ENCODE results near the gene CCT6B. TPM values are rescaled to one million over a fixed set of nuclear protein-coding genes. Genes with fewer than 3 reads are reported as not detected.
A peak's percentile ranks its signal among the peaks of the same experiment; 100 is the strongest.
"Not testable (repeated sequence)": the region's sequence is repeated elsewhere in the genome, so short reads cannot be mapped to it uniquely, and the experiment has no call there.

Gene CCT6B
- total RNA-seq, 2 donors from 2014 or later: 0.67 to 2.3 TPM

- Histone ChIP-seq H3K4me3 (no peak overlapping the region), H3K27me3 (no peaks in the 10 kb centered on the region), H3K4me1 (no peaks in the 10 kb centered on the region), H3K9ac (ENCODE audit: low read depth in 2 of 2, low read length in 2 of 2) (no peak overlapping the region), H3K36me3 (no peaks in the 10 kb centered on the region), H3K27ac (no peak overlapping the region), H3K9me3 (no peaks in the 10 kb centered on the region)
- DNase-seq: no peak
- intact Hi-C loops (cut with DNase I): no loop called here
- TF ChIP-seq, protein P1, sequence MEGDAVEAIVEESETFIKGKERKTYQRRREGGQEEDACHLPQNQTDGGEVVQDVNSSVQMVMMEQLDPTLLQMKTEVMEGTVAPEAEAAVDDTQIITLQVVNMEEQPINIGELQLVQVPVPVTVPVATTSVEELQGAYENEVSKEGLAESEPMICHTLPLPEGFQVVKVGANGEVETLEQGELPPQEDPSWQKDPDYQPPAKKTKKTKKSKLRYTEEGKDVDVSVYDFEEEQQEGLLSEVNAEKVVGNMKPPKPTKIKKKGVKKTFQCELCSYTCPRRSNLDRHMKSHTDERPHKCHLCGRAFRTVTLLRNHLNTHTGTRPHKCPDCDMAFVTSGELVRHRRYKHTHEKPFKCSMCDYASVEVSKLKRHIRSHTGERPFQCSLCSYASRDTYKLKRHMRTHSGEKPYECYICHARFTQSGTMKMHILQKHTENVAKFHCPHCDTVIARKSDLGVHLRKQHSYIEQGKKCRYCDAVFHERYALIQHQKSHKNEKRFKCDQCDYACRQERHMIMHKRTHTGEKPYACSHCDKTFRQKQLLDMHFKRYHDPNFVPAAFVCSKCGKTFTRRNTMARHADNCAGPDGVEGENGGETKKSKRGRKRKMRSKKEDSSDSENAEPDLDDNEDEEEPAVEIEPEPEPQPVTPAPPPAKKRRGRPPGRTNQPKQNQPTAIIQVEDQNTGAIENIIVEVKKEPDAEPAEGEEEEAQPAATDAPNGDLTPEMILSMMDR (IDR thresholded peaks at IDR 0.05): no peak
Measured at GRCh38 chr17:35002876-35003551, 41.8 kb upstream of the CCT6B start.

- TF ChIP-seq, protein P1 (IDR thresholded peaks at IDR 0.05): no peak
- intact Hi-C loops (cut with DNase I): no loop called here
- Histone ChIP-seq H3K4me3 (no peak overlapping the region), H3K4me1 (no peaks in the 10 kb centered on the region), H3K9me3 (no peaks in the 10 kb centered on the region), H3K27ac (no peak overlapping the region), H3K9ac (ENCODE audit: low read depth in 2 of 2, low read length in 2 of 2) (no peak overlapping the region), H3K36me3 (no peaks in the 10 kb centered on the region), H3K27me3 (no peaks in the 10 kb centered on the region)
- no peak for DNase-seq
Measured at GRCh38 chr17:35001549-35001948, 40.3 kb upstream of the CCT6B start.

DNA sequence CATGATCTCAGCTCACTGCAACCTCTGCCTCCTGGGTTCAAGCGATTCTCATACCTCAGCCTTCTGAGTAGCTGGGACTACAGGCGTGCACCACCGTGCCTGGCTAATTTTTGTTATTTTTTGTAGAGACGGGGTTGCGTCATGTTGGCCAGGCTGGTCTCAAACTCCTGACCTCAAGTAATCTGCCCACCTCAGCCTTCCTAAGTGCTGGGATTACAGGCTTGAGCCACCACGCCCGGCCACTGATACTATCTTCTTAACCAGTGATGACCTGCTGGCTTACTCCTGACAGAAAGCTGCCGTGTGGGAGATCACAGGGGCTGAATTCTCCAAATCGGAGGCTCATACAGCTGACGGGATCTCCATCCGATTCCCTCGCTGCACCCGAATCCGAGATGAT, 39.7 kb upstream of the CCT6B start:
- H3K4me1 ChIP-seq; H3K27ac ChIP-seq; intact Hi-C loops (cut with DNase I); H3K36me3 ChIP-seq; H3K9me3 ChIP-seq; H3K27me3 ChIP-seq; H3K9ac ChIP-seq (ENCODE audit: low read depth in 2 of 2, low read length in 2 of 2); DNase-seq; H3K4me3 ChIP-seq: not testable (repeated sequence)

- no peak for DNase-seq
- Histone ChIP-seq H3K4me1 (no peaks in the 10 kb centered on the region), H3K27ac (no peak overlapping the region), H3K4me3 (no peak overlapping the region), H3K9ac (ENCODE audit: low read depth in 2 of 2, low read length in 2 of 2) (no peak overlapping the region), H3K36me3 (no peaks in the 10 kb centered on the region), H3K9me3 (no peaks in the 10 kb centered on the region), H3K27me3 (no peaks in the 10 kb centered on the region)
- TF ChIP-seq, protein P1 (IDR thresholded peaks at IDR 0.05): no peak
- intact Hi-C loops (cut with DNase I): loop anchor here (2.0 to 10.0 kb wide), 3 partner anchors 89 to 185 kb away; partner anchors contain the start of gene RAD51D
Measured at GRCh38 chr17:34999456-34999855, 38.2 kb upstream of the CCT6B start.

DNA sequence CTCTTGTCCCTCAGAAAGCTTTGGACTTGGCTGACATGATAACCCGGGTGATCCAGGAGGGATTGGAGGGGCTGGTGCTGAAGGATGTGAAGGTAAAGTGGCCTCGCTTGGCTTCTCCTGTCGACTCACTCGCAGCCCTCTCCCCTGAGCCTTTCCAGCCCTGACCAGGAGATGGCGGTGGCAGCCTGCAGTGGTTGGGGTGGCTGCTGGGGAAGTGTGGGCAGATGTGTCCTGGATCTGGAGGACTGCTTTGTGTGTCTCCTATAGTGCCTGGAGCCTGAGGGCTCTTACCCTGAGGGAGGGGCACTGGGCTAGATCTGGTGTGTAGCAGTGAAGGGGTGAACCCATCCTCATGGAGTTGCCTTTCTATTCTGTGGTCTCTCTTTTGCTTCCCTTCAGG, 36.9 kb upstream of the CCT6B start:
- Histone ChIP-seq H3K9ac (ENCODE audit: low read depth in 2 of 2, low read length in 2 of 2) (no peak overlapping the region), H3K27me3 (no peaks in the 10 kb centered on the region), H3K27ac (peak overlapping the region; percentile 45), H3K4me3 (no peak overlapping the region), H3K4me1 (no peaks in the 10 kb centered on the region), H3K9me3 (no peaks in the 10 kb centered on the region), H3K36me3 (no peaks in the 10 kb centered on the region)
- intact Hi-C loops (cut with DNase I): loop anchor here (2.0 to 10.0 kb wide), 3 partner anchors 91 to 183 kb away; partner anchors contain the start of gene RAD51D
- DNase-seq: peak; percentile 77
- TF ChIP-seq, protein P1 (IDR thresholded peaks at IDR 0.05): peak; percentile 79

- Histone ChIP-seq H3K27me3 (no peaks in the 10 kb centered on the region), H3K9ac (ENCODE audit: low read depth in 2 of 2, low read length in 2 of 2) (no peak overlapping the region), H3K27ac (peak overlapping the region; percentile 27), H3K4me3 (no peak overlapping the region), H3K4me1 (no peaks in the 10 kb centered on the region), H3K36me3 (peaks cover 1% of the 10 kb centered on the region), H3K9me3 (no peaks in the 10 kb centered on the region)
- DNase-seq: peak; percentile 31
- TF ChIP-seq, protein P1 (IDR thresholded peaks at IDR 0.05): no peak
- intact Hi-C loops (cut with DNase I): loop anchor here (10.0 kb wide), 1 partner anchor 183 kb away; no protein-coding TSS in a partner anchor
Measured at GRCh38 chr17:34997355-34997862, 36.1 kb upstream of the CCT6B start.
